Hippocampal formation (tissue), 2 donors: ENCODE data around the gene ICAM3.
A peak's percentile ranks its signal among the peaks of the same experiment; 100 is the strongest.
"Not testable (repeated sequence)": the region's sequence is repeated elsewhere in the genome, so short reads cannot be mapped to it uniquely, and the experiment has no call there.

Experiments
- DNase-seq, 2 donors: peaks; one replicate each; lab custom pipeline; 2025; lab: John Stamatoyannopoulos, UW

The ICAM3 gene

DNA sequence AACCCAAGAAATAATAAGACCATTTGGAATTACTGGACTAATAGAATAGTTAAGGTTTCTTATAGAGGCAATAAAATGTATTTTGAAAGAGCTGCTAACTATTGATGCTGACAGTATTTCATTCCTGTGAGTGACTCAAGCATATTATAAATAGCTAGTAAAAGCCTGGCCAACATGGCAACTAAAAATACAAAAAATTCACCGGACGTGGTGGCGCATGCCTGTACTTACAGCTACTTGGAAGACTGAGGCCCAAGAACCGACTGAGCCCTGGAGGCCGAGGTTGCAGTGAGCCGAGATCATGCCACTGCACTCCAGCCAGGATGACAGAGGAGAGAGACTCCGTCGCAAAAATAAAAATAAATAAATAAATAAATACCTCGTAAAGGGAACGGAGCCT is 5.4 kb upstream of the ICAM3 start:
- no peak for DNase-seq

DNA sequence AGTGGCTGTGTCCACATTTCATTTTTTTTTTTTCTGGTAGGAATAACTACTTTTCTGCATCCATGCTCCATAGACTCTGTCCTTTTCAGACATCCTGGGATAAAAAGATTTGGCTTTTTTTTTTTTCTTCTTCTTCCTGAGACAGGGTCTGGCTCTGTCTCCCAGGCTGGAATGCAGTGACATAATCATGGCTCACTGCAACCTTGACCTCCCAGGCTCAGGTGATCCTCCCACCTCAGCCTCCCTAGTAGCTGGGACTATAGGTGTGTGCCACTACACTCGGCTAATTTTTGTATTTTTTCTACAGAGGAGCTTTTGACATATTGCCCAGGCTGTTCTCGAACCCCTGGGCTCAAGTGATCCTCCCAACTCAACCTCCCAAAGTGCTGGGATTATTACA is 4.1 kb upstream of the ICAM3 start:
- no peak for DNase-seq

DNA sequence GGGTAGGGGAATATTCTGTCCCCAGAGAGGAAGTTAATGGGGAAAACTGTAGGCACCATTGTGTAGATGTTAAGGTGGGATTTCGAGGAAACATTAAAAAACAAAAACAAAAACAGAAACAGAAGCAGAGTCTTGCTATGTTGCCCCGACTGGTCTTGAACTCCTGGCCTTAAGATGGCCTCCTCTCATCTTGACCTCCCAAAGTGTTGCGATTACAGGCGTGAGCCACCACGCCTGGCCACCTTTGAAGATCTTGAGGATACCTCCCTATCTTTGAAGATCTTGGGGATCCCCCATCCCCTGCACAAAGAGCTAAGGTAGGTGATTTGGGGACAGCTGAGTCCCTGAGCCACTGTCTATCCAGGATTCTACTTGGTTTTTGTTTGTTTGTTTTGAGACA is 553 bp upstream of the ICAM3 start:
- DNase-seq, result no peak

DNA sequence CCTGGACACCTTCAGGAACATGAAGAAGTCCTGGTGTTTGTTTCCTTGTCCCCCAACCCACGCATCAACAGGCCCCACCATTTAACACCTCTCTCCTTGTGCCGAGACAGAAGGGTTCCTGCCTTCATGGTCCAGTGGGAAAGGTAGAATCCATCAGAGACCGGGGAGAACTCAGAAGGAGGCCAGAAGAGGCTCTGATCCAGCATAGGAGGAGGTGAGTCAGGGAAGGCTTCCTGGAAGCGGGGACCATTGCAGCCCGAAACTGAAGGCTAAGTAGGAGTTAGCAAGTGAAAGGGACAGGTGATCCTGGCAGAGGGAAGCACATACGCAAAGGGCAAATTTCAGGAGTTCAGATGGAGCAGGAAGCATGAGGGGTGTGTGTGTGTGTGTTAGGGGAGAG is 484 bp downstream of the ICAM3 start:
- DNase-seq, result no peak

DNA sequence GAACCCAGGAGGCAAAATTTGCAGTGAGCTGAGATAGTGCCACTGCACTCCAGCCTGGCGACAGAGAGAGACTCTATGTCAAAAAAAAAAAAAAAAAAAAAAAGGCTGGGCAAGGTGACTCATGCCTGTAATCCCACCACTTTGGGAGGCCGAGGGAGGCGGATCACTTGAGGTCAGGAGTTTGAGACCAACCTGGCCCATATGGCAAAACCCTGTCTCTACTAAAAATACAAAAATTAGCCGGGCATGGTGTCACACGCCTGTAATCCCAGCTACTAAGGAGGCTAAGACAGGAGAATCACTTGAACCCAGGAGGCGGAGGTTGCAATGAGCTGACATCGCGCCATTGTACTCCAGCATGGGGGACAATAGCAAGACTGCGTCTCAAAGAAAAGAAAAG is 2.7 kb downstream of the ICAM3 start:
- not testable (repeated sequence) for DNase-seq

DNA sequence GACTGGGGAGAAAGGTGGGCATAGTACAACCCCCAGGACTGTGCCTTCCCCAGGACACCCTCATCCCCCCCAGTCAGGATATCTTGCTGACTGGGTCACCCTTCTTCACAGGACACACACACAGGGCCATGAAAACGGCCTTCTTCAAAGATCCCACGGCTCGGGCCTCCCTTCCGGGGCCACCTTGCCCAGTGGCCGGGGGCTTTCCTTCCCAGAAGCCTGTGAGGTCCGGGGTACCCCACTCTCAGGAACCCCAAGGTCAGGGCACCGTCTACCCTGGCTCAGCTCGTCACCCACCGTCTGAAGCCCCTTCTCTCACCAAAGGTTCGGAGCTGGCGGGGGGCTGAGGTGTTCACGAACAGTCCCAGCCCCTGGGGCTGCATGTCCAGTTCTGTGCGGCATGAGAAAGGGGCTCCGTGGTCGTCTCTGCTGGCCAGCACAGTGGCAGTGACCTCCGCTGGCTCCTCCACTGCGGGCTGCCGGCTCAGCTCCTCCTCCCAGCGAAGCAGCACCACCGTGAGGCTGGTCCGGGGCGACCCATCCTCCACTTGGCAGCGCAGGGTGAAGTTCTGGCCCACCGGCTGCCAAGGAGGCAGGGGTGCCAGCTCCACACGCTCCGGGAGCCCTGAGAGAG is 4.0 kb downstream of the ICAM3 start:
- DNase-seq, result no peak

DNA sequence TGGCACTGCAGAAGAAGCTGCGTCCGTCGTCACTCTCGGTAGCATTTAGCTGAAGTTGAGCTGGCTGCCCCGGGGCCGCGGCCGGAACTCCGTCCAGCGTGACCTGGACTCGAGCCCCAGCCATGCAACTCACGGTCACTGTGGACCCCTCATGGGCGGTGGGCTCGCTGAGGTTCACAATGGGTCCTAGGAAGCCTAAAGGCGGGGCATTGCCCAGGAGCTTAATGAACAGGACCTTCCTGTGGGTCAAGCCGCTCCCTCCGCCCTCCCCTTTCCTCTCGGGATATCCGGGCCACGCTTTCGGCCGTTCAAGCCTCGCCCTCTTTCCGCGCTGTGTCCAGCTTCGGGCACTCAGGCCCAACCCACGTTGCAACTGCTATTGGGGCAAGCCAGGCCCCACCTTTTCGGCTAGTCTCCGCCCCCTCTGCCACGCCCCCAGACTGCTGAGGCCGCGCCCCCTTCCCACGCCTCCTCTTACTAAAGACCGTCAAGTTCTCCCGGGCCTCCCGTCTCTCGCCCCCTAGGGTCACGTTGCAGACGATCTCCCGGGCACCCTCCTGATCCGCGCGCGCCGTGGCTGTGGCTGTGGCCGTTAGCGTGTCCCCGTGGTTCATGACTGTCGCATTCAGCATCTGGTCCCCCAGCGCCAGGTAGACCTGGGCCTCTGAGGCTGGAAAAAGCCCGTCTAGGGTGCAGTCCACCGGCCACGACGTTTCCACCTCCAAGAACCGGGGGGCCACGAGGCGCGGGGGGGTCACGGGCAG is 4.7 kb downstream of the ICAM3 start:
- DNase-seq, result peak; percentile 34 to 43

DNA sequence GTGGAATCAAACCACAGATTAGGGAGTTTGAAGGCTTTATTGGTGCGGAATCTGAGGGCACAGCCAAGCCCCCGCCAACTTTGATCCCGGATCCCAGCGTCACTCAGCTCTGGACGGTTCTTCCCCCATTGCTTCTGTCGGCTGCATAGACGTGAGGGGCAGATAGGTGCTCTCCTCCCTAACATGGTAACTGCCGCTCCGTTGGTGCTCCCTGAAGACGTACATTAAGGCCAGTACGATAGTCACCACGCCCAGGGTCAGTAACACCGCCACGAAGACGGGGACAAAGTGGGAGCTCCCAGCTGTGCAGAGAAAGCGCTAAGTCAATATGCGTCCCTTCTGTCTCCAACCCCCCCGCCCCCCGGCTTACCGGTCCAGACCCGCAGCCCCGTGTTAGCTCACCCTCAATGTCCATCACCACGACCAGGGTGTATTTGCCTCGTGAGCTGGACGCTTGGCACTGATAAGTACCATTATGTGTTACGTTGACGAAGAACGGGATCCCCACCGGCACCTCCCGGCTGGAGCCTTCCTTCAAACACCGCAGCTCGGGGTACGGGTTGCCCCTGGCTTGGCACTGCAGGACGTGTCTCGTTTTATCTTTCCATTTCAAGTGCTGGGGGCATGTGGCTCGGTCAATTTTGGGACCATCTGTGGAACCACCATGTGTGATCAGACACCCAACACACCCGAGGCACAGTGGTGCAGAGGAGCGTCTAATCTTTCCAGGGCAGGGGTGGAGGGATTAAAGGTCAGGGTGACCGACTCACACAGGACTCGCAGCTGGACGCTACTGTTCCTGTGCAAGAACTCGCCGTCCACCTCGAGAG is 5.5 kb downstream of the ICAM3 start:
- DNase-seq, result no peak

DNA sequence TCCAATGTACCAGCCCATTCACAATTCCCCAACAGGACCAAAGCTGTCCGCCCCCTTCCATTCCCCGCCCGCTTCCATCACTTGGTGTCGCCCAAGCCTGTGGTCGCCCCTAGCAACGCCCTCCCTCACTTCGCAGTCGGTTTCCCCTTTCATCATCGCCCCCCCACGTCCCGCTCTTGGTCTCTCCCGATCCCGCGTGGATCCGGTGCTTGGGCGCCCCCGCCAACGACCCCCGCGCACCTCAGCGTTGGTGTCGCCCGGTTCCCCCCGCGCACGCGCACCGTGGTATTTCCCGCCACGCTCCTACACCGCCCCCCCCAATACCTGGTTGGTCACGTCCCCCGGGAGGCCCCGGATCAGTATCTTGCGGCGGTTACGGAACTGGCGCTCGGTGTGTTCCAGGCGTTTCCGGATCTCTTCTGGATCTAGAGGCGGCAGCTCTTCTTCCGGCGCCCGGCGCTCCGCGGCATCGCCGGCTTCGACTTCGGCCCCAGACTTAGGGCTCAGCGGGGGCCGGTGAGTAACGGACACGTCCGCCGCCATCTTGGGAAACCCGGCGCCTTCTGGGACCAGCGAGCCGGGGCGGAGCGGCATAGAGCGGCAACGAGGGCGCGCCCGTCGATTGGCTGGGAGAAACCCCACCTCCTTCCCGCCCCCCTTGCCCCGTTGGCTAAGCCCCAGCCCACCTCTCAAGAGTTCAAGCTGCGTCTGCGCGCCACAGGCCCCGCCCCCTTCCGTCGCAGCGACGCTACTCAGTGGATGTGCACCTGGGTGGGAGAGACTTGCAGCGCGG is 6.3 kb downstream of the ICAM3 start, which contains the start of gene RAVER1:
TSS of gene RAVER1 (minus strand) at position 565 of the 793 bp plus-strand sequence. CDS start at position 543, 22 bp downstream.
- peak; percentile 90 to 96 for DNase-seq

DNA sequence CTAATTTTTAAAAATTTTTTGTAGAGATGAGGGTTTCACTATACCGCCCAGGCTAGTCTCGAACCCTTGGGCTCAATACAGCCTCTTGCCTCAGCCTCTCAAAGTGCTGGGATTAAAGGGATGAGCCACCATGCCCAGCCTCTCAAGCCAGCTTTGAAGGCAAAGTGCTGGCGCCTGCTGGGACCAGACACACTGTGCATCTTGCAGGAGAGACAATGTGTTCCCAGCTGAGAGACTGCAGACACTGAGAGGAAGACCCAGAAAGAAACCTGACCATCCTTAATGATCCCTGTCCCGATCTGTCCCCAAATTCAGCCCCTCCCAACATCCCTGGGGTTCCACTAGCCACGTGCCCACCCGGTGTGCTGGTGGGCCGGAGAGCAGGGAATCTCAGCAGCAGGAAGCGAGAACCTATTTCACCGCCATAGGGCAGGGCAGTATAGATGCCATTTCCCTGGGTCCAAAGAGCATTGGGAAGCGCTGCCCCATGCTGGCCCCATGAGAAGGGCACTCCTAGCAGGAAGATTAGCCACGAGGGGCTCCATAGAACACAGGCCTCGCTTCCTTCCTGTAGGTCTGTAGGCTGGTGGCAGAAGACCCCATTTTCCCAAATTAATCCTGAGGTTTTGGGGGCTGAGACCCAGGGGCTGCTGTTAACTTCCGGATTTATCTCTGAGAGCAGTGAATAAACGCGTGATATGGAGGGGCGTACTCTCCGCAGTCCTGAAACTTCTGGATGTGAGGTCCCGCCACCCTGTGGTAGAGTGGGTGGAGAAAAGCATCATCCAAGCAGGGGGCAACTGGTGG is 7.1 kb downstream of the ICAM3 start:
- no peak for DNase-seq

DNA sequence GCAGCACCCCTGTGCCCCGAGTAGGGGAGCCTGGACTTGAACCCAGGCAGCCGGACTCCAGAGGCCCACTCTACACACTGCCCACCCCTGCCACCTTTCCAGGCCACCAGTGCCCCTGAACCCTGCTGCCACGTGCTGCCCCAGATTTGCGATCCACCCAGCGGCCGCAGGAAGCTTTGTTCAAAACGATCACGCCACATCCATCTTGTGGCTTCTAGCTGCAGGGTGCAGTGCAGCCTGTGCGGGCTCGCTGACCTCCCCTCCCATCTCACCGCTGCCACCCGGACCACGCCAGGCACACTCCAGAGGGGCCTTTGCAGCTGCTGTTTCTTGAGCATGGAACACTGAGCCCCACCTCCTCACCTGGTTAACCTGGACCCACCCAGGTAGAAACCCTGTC is 9.9 kb downstream of the ICAM3 start:
- DNase-seq, result no peak

DNA sequence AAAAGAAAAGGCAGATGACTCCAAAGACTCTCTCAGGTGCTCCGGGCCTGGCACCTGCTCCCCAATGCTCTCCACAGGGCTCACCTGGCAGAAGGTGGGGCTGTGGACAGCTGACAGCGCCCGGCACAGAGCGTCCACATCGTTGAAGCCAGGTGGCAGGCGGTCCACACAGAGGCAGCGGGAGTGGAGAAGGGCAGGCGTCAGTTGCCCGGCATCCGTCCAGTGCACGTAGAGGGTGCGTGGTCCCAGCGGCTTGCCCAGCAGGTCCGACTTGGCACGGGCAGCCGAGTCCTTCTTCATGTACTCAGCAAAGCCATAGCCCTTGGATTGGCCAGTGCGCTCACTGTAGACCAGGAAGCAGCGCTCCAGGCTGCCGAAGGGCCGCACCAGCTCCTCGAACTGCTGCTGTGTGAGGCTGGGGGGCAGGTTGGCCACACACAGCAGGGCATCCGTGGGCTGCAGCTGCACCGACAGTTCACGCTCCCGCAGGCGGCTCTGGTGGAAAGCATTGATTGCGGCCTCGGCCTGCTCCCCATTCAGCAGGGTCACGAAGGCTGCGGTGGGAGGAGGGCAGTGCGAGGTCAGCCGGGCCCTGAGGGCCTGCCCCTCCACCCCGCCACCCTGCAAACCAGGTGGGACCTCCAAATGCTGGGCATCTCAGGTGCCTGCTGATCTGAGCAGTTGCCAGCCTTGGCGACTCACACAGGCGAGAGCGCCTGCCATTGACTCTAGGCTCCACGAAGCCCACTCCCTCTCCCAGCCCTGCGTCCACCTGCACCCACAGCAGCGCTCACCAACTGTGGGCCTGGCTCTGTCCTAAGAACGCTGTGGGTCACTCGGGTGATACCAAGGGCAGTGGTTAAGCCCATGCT is 10.6 kb downstream of the ICAM3 start:
- no peak for DNase-seq

DNA sequence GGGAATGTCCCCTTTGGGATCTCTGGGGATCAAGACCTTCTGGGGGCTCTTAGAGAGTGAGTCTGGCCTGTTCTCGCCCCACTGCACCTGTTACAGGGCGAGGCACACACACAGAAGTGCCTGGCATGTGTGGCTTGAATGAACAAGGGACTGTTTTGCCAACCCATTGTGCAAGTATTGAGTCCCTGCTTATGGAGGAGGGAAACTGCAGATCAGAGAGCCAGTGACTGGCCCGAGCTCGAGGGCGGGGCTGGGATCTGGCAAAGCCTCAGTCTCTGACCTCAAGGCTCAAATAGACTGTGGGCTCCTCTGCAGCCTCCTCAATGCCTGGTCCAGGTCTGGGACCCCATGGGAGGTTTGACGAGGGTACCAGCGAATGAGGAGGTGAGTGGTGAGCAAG is 11.6 kb downstream of the ICAM3 start:
- no peak for DNase-seq

DNA sequence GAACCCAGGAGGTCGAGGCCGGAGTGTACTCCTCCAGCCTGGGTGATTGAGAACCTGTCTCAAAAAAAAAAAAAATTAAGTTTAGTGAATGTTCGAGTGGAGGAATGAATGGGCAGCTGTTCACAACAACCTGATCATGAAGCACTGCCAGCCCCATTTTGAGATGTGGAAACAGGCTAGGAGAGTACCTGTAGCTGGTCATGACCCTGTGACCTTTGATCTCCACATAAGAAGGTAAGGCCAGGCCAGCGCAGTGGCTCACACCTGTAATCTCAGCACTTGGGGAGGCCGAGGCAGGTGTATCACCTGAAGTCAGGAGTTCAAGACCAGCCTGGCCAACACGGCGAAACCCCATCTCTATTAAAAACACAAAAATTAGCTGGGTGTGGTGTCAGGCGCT is 13.7 kb downstream of the ICAM3 start:
- DNase-seq, result no peak

DNA sequence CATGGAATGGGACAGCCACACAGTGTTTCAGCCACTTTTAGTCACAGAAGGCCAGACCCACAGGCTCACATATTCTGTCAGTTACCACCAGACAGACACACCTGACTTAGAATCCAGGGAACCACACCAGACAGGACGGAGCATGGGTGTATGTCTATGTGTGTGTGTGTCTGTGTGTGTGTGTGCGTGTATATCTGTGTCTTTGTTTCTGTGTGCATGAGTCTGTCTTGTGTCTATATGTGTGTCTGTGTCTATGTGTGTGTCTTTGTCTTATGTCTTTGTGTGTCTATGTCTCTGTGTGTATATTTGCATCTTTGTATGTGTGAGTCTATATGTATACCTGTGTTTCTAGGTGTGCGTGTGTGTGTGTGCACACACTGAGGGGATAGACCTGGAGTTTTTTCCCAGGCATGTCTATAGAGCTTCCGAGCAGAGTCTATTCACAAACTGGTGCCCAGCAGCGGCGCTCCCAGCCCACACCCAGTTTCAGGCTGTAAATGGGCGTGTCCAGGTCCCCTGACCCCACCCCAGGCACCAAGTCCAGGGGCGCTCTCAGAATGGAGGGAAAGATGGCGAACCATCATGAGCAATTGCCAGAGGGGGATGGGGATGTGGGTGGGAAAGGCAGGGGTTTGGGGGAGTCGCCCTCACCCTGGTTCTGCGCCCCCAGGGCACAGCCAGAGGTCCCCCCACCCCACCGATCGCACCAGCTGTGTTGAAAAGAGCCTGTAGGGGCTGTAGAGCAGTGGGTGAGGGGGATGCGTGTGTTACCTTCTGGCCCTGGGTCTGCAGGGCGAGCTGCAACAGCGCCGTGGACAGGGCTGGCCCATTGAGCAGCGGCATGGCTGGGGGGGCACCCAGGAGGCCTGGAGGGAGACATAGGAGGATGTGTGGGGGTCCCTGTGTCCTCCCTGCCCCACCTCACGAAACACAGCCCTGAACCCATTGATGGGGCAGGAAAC is 17.3 kb downstream of the ICAM3 start:
- no peak for DNase-seq

DNA sequence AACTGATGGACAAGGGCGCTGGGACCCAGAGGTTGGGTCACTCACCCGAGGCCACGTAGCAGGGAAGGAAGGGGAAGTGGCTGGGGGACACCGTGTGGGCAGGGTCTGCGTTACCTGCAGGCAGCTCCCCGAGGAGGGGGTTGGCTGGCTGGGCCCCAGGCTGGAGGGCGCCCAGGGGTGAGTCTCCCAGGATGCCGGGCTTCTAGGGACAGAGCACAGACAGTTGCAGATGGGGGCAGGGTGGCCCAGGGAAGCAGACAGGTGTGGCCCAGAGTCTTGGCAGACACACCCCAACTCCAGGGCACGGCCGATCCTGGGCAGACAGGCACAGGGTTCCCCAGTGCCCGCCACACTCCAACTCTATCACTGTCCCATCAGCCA is 18.0 kb downstream of the ICAM3 start:
- DNase-seq, result no peak

DNA sequence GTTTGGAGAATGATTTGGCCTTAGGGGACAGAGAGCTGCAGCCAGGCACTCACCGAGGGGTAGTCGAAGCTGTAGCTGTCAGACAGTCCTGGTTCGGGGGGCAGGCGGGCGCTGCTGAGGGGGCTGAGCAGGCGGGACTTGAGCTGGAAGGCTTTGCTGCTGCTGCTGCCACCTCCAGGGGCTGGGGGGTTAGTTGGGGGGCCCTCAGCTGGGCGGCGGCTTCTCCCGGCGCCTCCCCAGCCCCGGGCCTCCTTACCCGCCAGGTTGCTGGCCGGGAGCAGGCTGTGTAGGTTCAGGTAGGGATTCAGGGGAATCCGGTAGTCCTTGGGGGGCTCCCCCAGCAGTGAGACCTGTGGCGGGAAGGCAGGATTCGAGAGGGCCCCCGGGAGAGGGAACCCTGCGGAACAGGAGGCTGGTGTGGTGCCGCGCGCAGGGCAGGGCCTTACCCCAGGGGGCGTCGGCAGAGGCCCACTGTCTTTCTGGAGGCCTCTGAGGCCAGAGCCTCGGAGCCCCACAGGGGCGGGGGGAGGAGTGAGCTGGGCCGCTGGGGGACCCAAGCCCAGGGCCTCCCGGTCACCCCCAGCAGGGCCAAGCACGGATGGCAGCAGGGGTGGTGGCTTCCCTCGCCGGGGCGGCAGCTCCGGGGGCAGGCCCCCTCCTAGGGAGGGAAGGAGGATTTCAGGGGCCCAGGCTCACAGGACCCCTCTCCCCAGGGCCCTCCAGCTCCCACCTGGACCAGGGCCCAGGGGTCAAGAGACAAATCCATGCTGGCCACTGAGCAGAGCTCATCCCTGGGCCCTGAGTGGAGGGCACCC is 18.6 kb downstream of the ICAM3 start:
- DNase-seq, result no peak
